ENCODE measurements around the gene KLF11.

DNA sequence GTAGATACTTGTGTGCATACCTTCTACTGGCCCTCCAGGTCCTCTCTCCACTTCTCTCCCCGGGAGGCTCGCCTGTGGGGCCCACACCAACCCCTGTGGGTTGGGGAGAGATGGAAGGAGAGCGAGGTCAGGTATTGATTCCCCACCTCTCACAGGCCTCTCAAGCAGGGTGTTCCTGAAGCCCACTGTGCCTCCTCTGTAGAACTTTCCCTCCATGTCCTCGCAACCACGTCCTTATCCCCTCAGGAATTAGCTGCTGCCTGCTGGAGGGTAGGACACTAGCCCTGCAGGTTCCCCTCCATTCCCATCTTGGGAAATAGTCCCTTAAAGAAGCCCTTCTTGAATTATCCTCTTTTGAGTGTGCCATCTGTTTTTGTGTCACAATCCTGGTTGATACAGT lies 38.9 kb upstream of the KLF11 start:
- TF ChIP-seq CTCF (IDR thresholded peaks at IDR 0.05) = no peak
- no peak for TF ChIP-seq POLR2A (IDR thresholded peaks at IDR 0.05)
- no peak for TF ChIP-seq EP300 (IDR thresholded peaks at IDR 0.05)

All from ovary (tissue), 3 donors.